Measurements from ENCODE around the gene RANBP9. TPM values are rescaled to one million over a fixed set of nuclear protein-coding genes. Genes with fewer than 3 reads are reported as not detected.

The RANBP9 gene
- total RNA-seq, 2 experiments from 2014 or later, result 61.2 to 62.9 TPM

GRCh38 chr6:13725570-13725969, 13.9 kb upstream of the RANBP9 start:
- CTCF ChIA-PET, result interaction anchor here (0.6 to 1.4 kb wide), 3 partner anchors 14 to 39 kb away, joined by 3 to 5 read pairs (median 3); partner anchors contain the start of gene RANBP9
- peak; percentile 62 for DNase-seq
- H3K9me3 Mint-ChIP-seq, result no peaks in the 10 kb centered on the region
- H3K27ac Mint-ChIP-seq, result peak overlapping the region; percentile 80
- no peaks in the 10 kb centered on the region for H3K36me3 Mint-ChIP-seq (ENCODE audit: low read depth)
- peaks cover 38% of the 10 kb centered on the region for H3K4me1 Mint-ChIP-seq (ENCODE audit: low read depth)
- H3K4me3 Mint-ChIP-seq, result no peak overlapping the region
- intact Hi-C loops (cut with micrococcal nuclease), result loop anchor here (1.0 kb wide), 4 partner anchors 10 to 369 kb away; no protein-coding TSS in a partner anchor
- no peaks in the 10 kb centered on the region for H3K27me3 Mint-ChIP-seq (ENCODE audit: low read depth)

- intact Hi-C loops (cut with micrococcal nuclease), result loop anchor here (1.0 kb wide), 4 partner anchors 10 to 369 kb away; no protein-coding TSS in a partner anchor
- Mint-ChIP-seq H3K4me3 (no peak overlapping the region), H3K9me3 (no peaks in the 10 kb centered on the region), H3K4me1 (ENCODE audit: low read depth) (peaks cover 37% of the 10 kb centered on the region), H3K27me3 (ENCODE audit: low read depth) (no peaks in the 10 kb centered on the region), H3K36me3 (ENCODE audit: low read depth) (no peaks in the 10 kb centered on the region), H3K27ac (no peak overlapping the region)
- CTCF ChIA-PET, result interaction anchor here (0.6 to 1.4 kb wide), 3 partner anchors 13 to 39 kb away, joined by 3 to 5 read pairs (median 3); partner anchors contain the start of gene RANBP9
- no peak for DNase-seq
These were observed 13.4 kb upstream of the RANBP9 start for GRCh38 chr6:13725052-13725451.

GRCh38 chr6:13724182-13724581, 12.5 kb upstream of the RANBP9 start:
- no peaks in the 10 kb centered on the region for H3K27me3 Mint-ChIP-seq (ENCODE audit: low read depth)
- peaks cover 29% of the 10 kb centered on the region for H3K4me1 Mint-ChIP-seq (ENCODE audit: low read depth)
- CTCF ChIA-PET, result no interaction called here
- H3K4me3 Mint-ChIP-seq, result no peak overlapping the region
- no peaks in the 10 kb centered on the region for H3K36me3 Mint-ChIP-seq (ENCODE audit: low read depth)
- intact Hi-C loops (cut with micrococcal nuclease), result no loop called here
- DNase-seq, result no peak
- no peaks in the 10 kb centered on the region for H3K9me3 Mint-ChIP-seq
- no peak overlapping the region for H3K27ac Mint-ChIP-seq

- Mint-ChIP-seq H3K27ac (no peak overlapping the region), H3K9me3 (peaks cover 2% of the 10 kb centered on the region), H3K27me3 (ENCODE audit: low read depth) (no peaks in the 10 kb centered on the region), H3K36me3 (ENCODE audit: low read depth) (peaks cover 1% of the 10 kb centered on the region), H3K4me1 (ENCODE audit: low read depth) (peaks cover 27% of the 10 kb centered on the region), H3K4me3 (no peak overlapping the region)
- CTCF ChIA-PET, result interaction anchor here (0.6 kb wide), 2 partner anchors 67 to 107 kb away, joined by 4 to 6 read pairs; no protein-coding TSS in a partner anchor
- no peak for DNase-seq
- intact Hi-C loops (cut with micrococcal nuclease), result no loop called here
These were observed 11.2 kb upstream of the RANBP9 start for GRCh38 chr6:13722880-13723279.

GRCh38 chr6:13718123-13718458, 6.5 kb upstream of the RANBP9 start:
- intact Hi-C loops (cut with micrococcal nuclease), result loop anchor here (5.0 kb wide), 1 partner anchor 376 kb away; no protein-coding TSS in a partner anchor
- Mint-ChIP-seq H3K4me1 (ENCODE audit: low read depth) (peaks cover 30% of the 10 kb centered on the region), H3K4me3 (no peak overlapping the region), H3K9me3 (peaks cover 2% of the 10 kb centered on the region), H3K36me3 (ENCODE audit: low read depth) (peaks cover 1% of the 10 kb centered on the region), H3K27ac (no peak overlapping the region), H3K27me3 (ENCODE audit: low read depth) (no peaks in the 10 kb centered on the region)
- CTCF ChIA-PET, result no interaction called here
- DNase-seq, result no peak

GRCh38 chr6:13716955-13717295, 5.3 kb upstream of the RANBP9 start:
- Mint-ChIP-seq H3K27ac (no peak overlapping the region), H3K9me3 (peaks cover 2% of the 10 kb centered on the region), H3K4me3 (no peak overlapping the region), H3K4me1 (ENCODE audit: low read depth) (peaks cover 39% of the 10 kb centered on the region), H3K36me3 (ENCODE audit: low read depth) (peaks cover 1% of the 10 kb centered on the region), H3K27me3 (ENCODE audit: low read depth) (no peaks in the 10 kb centered on the region)
- intact Hi-C loops (cut with micrococcal nuclease), result loop anchor here (5.0 kb wide), 1 partner anchor 375 kb away; no protein-coding TSS in a partner anchor
- CTCF ChIA-PET, result interaction anchor here (0.8 kb wide), 1 partner anchor 142 kb away, joined by 3 read pairs; no protein-coding TSS in a partner anchor
- no peak for DNase-seq

- intact Hi-C loops (cut with micrococcal nuclease), result loop anchor here (5.0 kb wide), 1 partner anchor 374 kb away; no protein-coding TSS in a partner anchor
These were observed 4.8 kb upstream of the RANBP9 start for GRCh38 chr6:13716225-13716954.

GRCh38 chr6:13715444-13715883, 3.8 kb upstream of the RANBP9 start:
- H3K9me3 Mint-ChIP-seq, result peaks cover 2% of the 10 kb centered on the region
- peak overlapping the region; percentile 16 for H3K27ac Mint-ChIP-seq
- H3K36me3 Mint-ChIP-seq (ENCODE audit: low read depth), result peaks cover 3% of the 10 kb centered on the region
- CTCF ChIA-PET, result no interaction called here
- no peak overlapping the region for H3K4me3 Mint-ChIP-seq
- intact Hi-C loops (cut with micrococcal nuclease), result loop anchor here (1.0 to 5.0 kb wide), 4 partner anchors 10 to 373 kb away; no protein-coding TSS in a partner anchor
- no peaks in the 10 kb centered on the region for H3K27me3 Mint-ChIP-seq (ENCODE audit: low read depth)
- H3K4me1 Mint-ChIP-seq (ENCODE audit: low read depth), result peaks cover 39% of the 10 kb centered on the region
- DNase-seq, result peak; percentile 72

More at GRCh38 chr6:13716225-13716954, 4.8 kb upstream of the RANBP9 start:
- Mint-ChIP-seq H3K9me3 (peaks cover 2% of the 10 kb centered on the region), H3K36me3 (ENCODE audit: low read depth) (peaks cover 1% of the 10 kb centered on the region), H3K27me3 (ENCODE audit: low read depth) (no peaks in the 10 kb centered on the region), H3K4me3 (no peak overlapping the region), H3K27ac (no peak overlapping the region), H3K4me1 (ENCODE audit: low read depth) (peaks cover 39% of the 10 kb centered on the region)
- CTCF ChIA-PET, result interaction anchor here (0.8 kb wide), 1 partner anchor 141 kb away, joined by 3 read pairs; no protein-coding TSS in a partner anchor
- no peak for DNase-seq

- CTCF ChIA-PET, result interaction anchor here (1.2 to 1.8 kb wide), 4 partner anchors 51 to 97 kb away, joined by 3 to 6 read pairs (median 5); partner anchors contain the start of gene NOL7
- Mint-ChIP-seq H3K4me3 (peak overlapping the region; percentile 87), H3K27me3 (ENCODE audit: low read depth) (no peaks in the 10 kb centered on the region), H3K27ac (peak overlapping the region; percentile 96), H3K9me3 (no peaks in the 10 kb centered on the region), H3K4me1 (ENCODE audit: low read depth) (peaks cover 50% of the 10 kb centered on the region), H3K36me3 (ENCODE audit: low read depth) (peaks cover 6% of the 10 kb centered on the region)
- intact Hi-C loops (cut with micrococcal nuclease), result loop anchor here (1.0 to 5.0 kb wide), 6 partner anchors 75 to 384 kb away; partner anchors contain the start of genes MCUR1, NOL7, SIRT5 and TBC1D7
- no peak for DNase-seq
These were observed 914 bp upstream of the RANBP9 start for GRCh38 chr6:13712599-13712898.

- Mint-ChIP-seq H3K36me3 (ENCODE audit: low read depth) (peaks cover 12% of the 10 kb centered on the region), H3K27ac (peak overlapping the region; percentile 74), H3K4me3 (peak overlapping the region; percentile 56), H3K4me1 (ENCODE audit: low read depth) (peaks cover 54% of the 10 kb centered on the region), H3K27me3 (ENCODE audit: low read depth) (no peaks in the 10 kb centered on the region), H3K9me3 (no peaks in the 10 kb centered on the region)
- CTCF ChIA-PET, result interaction anchor here (0.5 to 2.9 kb wide), 6 partner anchors 14 to 136 kb away, joined by 3 to 6 read pairs (median 4); partner anchors contain the start of genes NOL7 and SIRT5
- DNase-seq, result no peak
- intact Hi-C loops (cut with micrococcal nuclease), result loop anchor here (2.0 to 5.0 kb wide), 3 partner anchors 74 to 259 kb away; no protein-coding TSS in a partner anchor
These were observed 307 bp downstream of the RANBP9 start for GRCh38 chr6:13711324-13711732.

GRCh38 chr6:13710552-13711323, 897 bp downstream of the RANBP9 start:
- peaks cover 50% of the 10 kb centered on the region for H3K4me1 Mint-ChIP-seq (ENCODE audit: low read depth)
- intact Hi-C loops (cut with micrococcal nuclease), result loop anchor here (2.0 to 5.0 kb wide), 3 partner anchors 73 to 258 kb away; no protein-coding TSS in a partner anchor
- H3K27ac Mint-ChIP-seq, result peak overlapping the region; percentile 90
- DNase-seq, result peak; percentile 50
- peaks cover 15% of the 10 kb centered on the region for H3K36me3 Mint-ChIP-seq (ENCODE audit: low read depth)
- CTCF ChIA-PET, result interaction anchor here (1.1 to 2.9 kb wide), 6 partner anchors 16 to 136 kb away, joined by 3 to 13 read pairs (median 4); partner anchors contain the start of genes NOL7 and SIRT5
- peak overlapping the region; percentile 87 for H3K4me3 Mint-ChIP-seq
- H3K27me3 Mint-ChIP-seq (ENCODE audit: low read depth), result no peaks in the 10 kb centered on the region
- H3K9me3 Mint-ChIP-seq, result no peaks in the 10 kb centered on the region

Data from activated naive CD4-positive, alpha-beta T cell treated with anti-CD3 and anti-CD28 coated beads for 36 hours (primary cell).